Measurements from ENCODE around the gene CACNA1S.

CACNA1S gene

GRCh38 chr1:201025571-201026002, 86.6 kb downstream of the CACNA1S start:
- no peak for DNase-seq

GRCh38 chr1:201024625-201024998, 87.6 kb downstream of the CACNA1S start:
- DNase-seq = no peak

- no peak for DNase-seq
Measured at GRCh38 chr1:201023920-201024624, 88.2 kb downstream of the CACNA1S start.

GRCh38 chr1:201023517-201023902, 88.7 kb downstream of the CACNA1S start, which contains the start of gene KIF21B:
TSS of gene KIF21B (minus strand) at chr1:201023714. CDS start at chr1:201023383, 331 bp downstream.
- peak; percentile 91 to 92 for DNase-seq

GRCh38 chr1:201022820-201023516, 89.3 kb downstream of the CACNA1S start:
- peak; percentile 45 to 50 for DNase-seq

GRCh38 chr1:201022493-201022819, 89.8 kb downstream of the CACNA1S start:
- DNase-seq = no peak

- DNase-seq = no peak
Measured at GRCh38 chr1:201021630-201022492, 90.4 kb downstream of the CACNA1S start.

GRCh38 chr1:201020721-201021629, 91.3 kb downstream of the CACNA1S start:
- peak in 1 of 2 donors; percentile 36 for DNase-seq

GRCh38 chr1:201020040-201020591, 92.1 kb downstream of the CACNA1S start:
- peak; percentile 46 to 49 for DNase-seq

GRCh38 chr1:201019321-201019977, 92.8 kb downstream of the CACNA1S start:
- peak; percentile 90 for DNase-seq

- no peak for DNase-seq
Measured at GRCh38 chr1:201017828-201018163, 94.4 kb downstream of the CACNA1S start.

- peak in 1 of 2 donors; percentile 39 for DNase-seq
Measured at GRCh38 chr1:201016943-201017827, 95.0 kb downstream of the CACNA1S start.

GRCh38 chr1:201016211-201016651, 96.0 kb downstream of the CACNA1S start:
- no peak for DNase-seq

GRCh38 chr1:201015551-201016091, 96.6 kb downstream of the CACNA1S start:
- DNase-seq = no peak

GRCh38 chr1:201014816-201015200, 97.4 kb downstream of the CACNA1S start:
- DNase-seq = no peak

- no peak for DNase-seq
Measured at GRCh38 chr1:201013991-201014815, 98.0 kb downstream of the CACNA1S start.

- peak; percentile 14 to 64 for DNase-seq
Measured at GRCh38 chr1:201013031-201013485, 99.2 kb downstream of the CACNA1S start.

- no peak for DNase-seq
Measured at GRCh38 chr1:201011616-201012015, 100.6 kb downstream of the CACNA1S start.
